HepG2 (cell line): ENCODE data around the gene DNM1L. TPM values are rescaled to one million over a fixed set of nuclear protein-coding genes. Genes with fewer than 3 reads are reported as not detected.

Source experiments
- ATAC-seq: fragments of 200-7000 bp; cut with Tn5 transposase; 3 replicates; pipeline ENCODE4 v1.9.1; 2020; ENCODE audit warnings: mild to moderate bottlenecking, moderate library complexity
- BruUV-seq: library from RNA; stranded (reverse); fragments of 400-500 nt; replicated peaks from 2 replicates; lab custom pipeline; 2021; lab: Mats Ljungman, UMichigan
- CTCF ChIA-PET: fragments of 300-600 bp; formaldehyde crosslinking; extraction: SDS; loops from one replicate; lab custom pipeline; 2021; ENCODE audit warnings: low total read pairs, inconsistent platforms, low intra/inter-chr PET ratio; lab: Yijun Ruan, JAX
- POLR2A ChIA-PET: fragments of 350-600 bp; sonication (Branson Sonifier 250); formaldehyde crosslinking; loops from one replicate; lab custom pipeline; 2020; ENCODE audit warnings: antibody characterized with exemption, inconsistent platforms; lab: Yijun Ruan, JAX
- DNase-seq: peaks from one replicate; pipeline ENCODE4 v3.0.0-alpha.2; 2015; ENCODE audit warnings: low spot score
- FAIRE-seq: peaks from 3 replicates; lab custom pipeline; 2011; peaks lifted over from hg19 to GRCh38; lab: Jason Lieb, UNC
- H2AFZ ChIP-seq: one replicate; pipeline ENCODE4 v1.6.1; 2011; ENCODE audit warnings: low read length, inconsistent platforms
- H3K27ac ChIP-seq: fragments of 300-600 bp; 3 replicates; pipeline ENCODE4 v1.8.0; 2011; ENCODE audit warnings: mixed run types, mild to moderate bottlenecking, mixed read lengths, low read length, inconsistent platforms; ENCODE audit not compliant: insufficient read depth; ENCODE audit errors: extremely low read length
- H3K27me3 ChIP-seq, 2 experiments: fragments of 200-600 bp in 1 of 2; 2 replicates in 1 of 2; 3 replicates in 1 of 2; pipeline versions ENCODE4 v1.6.0 to v1.8.0; 2011; ENCODE audit warnings: low read length in 2 of 2, mild to moderate bottlenecking in 2 of 2, moderate library complexity in 2 of 2, inconsistent platforms in 1 of 2; ENCODE audit not compliant: insufficient read depth in 2 of 2, control insufficient read depth in 1 of 2
- H3K36me3 ChIP-seq, 2 experiments: fragments of 200-600 bp in 1 of 2; replicated peaks in 1 of 2; 2 replicates in 1 of 2; 3 replicates in 1 of 2; pipeline versions ENCODE4 v1.5.1 to v1.8.0; 2011; ENCODE audit warnings: low read length in 2 of 2, inconsistent platforms in 1 of 2; ENCODE audit not compliant: insufficient read depth in 2 of 2, control insufficient read depth in 1 of 2
- H3K4me1 ChIP-seq: 2 replicates; pipeline ENCODE4 v1.5.1; 2012; ENCODE audit warnings: low read length, inconsistent platforms; ENCODE audit not compliant: insufficient read depth
- H3K4me2 ChIP-seq: 2 replicates; pipeline ENCODE4 v1.6.0; 2011; ENCODE audit warnings: low read depth, low read length, inconsistent platforms
- H3K4me3 ChIP-seq, 3 experiments: fragments of 200-600 bp in 1 of 3; sonication (generic), shearing (Covaris generic) in 1 of 3; replicated peaks in 1 of 3; 2 replicates each; pipeline ENCODE4 v1.5.1; 2011 to 2016; ENCODE audit warnings: low read length in 3 of 3, inconsistent platforms in 2 of 3, low read depth in 2 of 3, mild to moderate bottlenecking in 2 of 3, control low read depth in 1 of 3, mixed read lengths in 1 of 3; ENCODE audit not compliant: insufficient read depth in 1 of 3
- H3K79me2 ChIP-seq: one replicate; pipeline ENCODE4 v1.6.1; 2011; ENCODE audit warnings: low read length, inconsistent platforms; ENCODE audit not compliant: insufficient read depth
- H3K9ac ChIP-seq: 2 replicates; pipeline ENCODE4 v1.6.0; 2011; ENCODE audit warnings: mild to moderate bottlenecking, low read depth, low read length, inconsistent platforms; ENCODE audit not compliant: insufficient read depth
- H3K9me3 ChIP-seq: 2 replicates; pipeline ENCODE4 v1.5.1; 2012; ENCODE audit warnings: mild to moderate bottlenecking, low read length
- H4K20me1 ChIP-seq: 2 replicates; pipeline ENCODE4 v1.6.0; 2011; ENCODE audit warnings: inconsistent platforms, mild to moderate bottlenecking, low read length, moderate library complexity; ENCODE audit not compliant: insufficient read depth
- AGO2 ChIP-seq: fragments of 200-400 bp; formaldehyde crosslinking; optimal IDR thresholded peaks from 2 replicates; pipeline ENCODE3; 2017; ENCODE audit warnings: mild to moderate bottlenecking, low read depth, low read length, moderate library complexity
- ASH2L ChIP-seq: fragments of 300-600, 200-600 bp; sonication (generic); IDR thresholded peaks from 2 replicates; pipeline ENCODE4 v1.7.0; 2017; ENCODE audit warnings: low read depth, mild to moderate bottlenecking, moderate library complexity, mixed read lengths, low read length; ENCODE audit not compliant: insufficient read length
- E2F2 ChIP-seq: sonication (generic); formaldehyde crosslinking; IDR thresholded peaks from 2 replicates; pipeline ENCODE4 v1.4.0; 2020; ENCODE audit warnings: missing genetic modification reagents, borderline replicate concordance
- GPN1 ChIP-seq: sonication (generic); formaldehyde crosslinking; IDR thresholded peaks from 2 replicates; pipeline ENCODE4 v1.5.1; 2020; ENCODE audit warnings: missing genetic modification reagents, borderline replicate concordance
- HOXA5 ChIP-seq: sonication (generic); formaldehyde crosslinking; IDR thresholded peaks from 2 replicates; pipeline ENCODE4 v1.4.0; 2020; ENCODE audit warnings: missing genetic modification reagents
- IRX3 ChIP-seq: sonication (generic); formaldehyde crosslinking; IDR thresholded peaks from 2 replicates; pipeline ENCODE4 v1.8.1; 2023; ENCODE audit warnings: mild to moderate bottlenecking, low read depth, missing genetic modification reagents, borderline replicate concordance
- MYNN ChIP-seq: sonication (generic); formaldehyde crosslinking; IDR thresholded peaks from 2 replicates; pipeline ENCODE4 v1.4.0; 2020; ENCODE audit warnings: mild to moderate bottlenecking, low read depth, missing genetic modification reagents
- TEAD3 ChIP-seq: optimal IDR thresholded peaks from 2 replicates; pipeline ENCODE3; 2016; ENCODE audit warnings: borderline replicate concordance
- TFAP4 ChIP-seq: sonication (generic); IDR thresholded peaks from 2 replicates; pipeline ENCODE4 v1.6.1; 2016; ENCODE audit warnings: low read depth, borderline replicate concordance
- YEATS2 ChIP-seq: sonication (generic); formaldehyde crosslinking; IDR thresholded peaks from 2 replicates; pipeline ENCODE4 v1.4.0; 2020; ENCODE audit warnings: missing genetic modification reagents, borderline replicate concordance
- ZFAT ChIP-seq: sonication (generic); formaldehyde crosslinking; conservative IDR thresholded peaks from 2 replicates; pipeline ENCODE4 v1.8.1; 2023; ENCODE audit warnings: missing genetic modification reagents, inconsistent platforms
- ZNF18 ChIP-seq: sonication (generic); formaldehyde crosslinking; IDR thresholded peaks from 2 replicates; pipeline ENCODE4 v1.8.0; 2022; ENCODE audit warnings: mild to moderate bottlenecking, missing genetic modification reagents; ENCODE audit not compliant: insufficient replicate concordance
- ZNF546 ChIP-seq: sonication (generic); formaldehyde crosslinking; conservative IDR thresholded peaks from 2 replicates; pipeline ENCODE4 v1.8.1; 2023; ENCODE audit warnings: mild to moderate bottlenecking, missing genetic modification reagents
- ZNF580 ChIP-seq: IDR thresholded peaks from 2 replicates; pipeline ENCODE4 v1.6.1; 2016; ENCODE audit warnings: low read depth, borderline replicate concordance
- WGBS: methylation state at CpG from one replicate; pipeline ENCODE4 v1.1.6; 2017; ENCODE audit warnings: low lambda C conversion rate; 5-methylcytosine and 5-hydroxymethylcytosine counted together
- in situ Hi-C: cut with HindIII; loops from 2 replicates; pipeline ENCODE4 v1.10.0; 2017; ENCODE audit warnings: low pct_unique_long_range_greater_than_20kb; ENCODE audit not compliant: extremely low pct_ligation_motif_present
- intact Hi-C: fragments of 100-400 bp; cut with micrococcal nuclease; formaldehyde crosslinking; loops from one replicate; pipeline ENCODE4 v1.10.0; 2022; ENCODE audit not compliant: unreplicated experiment
- polyA plus RNA-seq, 8 experiments: library from polyadenylated mRNA; depleted of rRNA in 3 of 8; stranded (reverse) in 7 of 8; unstranded in 1 of 8; fragments of >200 nt; fragmentation: Illumina TruSeq in 4 of 8; extraction: Trizol in 4 of 8; gene quantifications; 2 replicates each; pipeline versions ENCODE4 v1.2.1 to v1.2.3, GENCODE V29; 2011 to 2016; ENCODE audit warnings: low read depth in 4 of 8, missing spikeins in 1 of 8, mixed read lengths in 1 of 8; ENCODE audit not compliant: insufficient read depth in 1 of 8
- total RNA-seq, 5 experiments: library from RNA; depleted of rRNA; stranded (reverse); fragments of >200 nt; fragmentation: Illumina TruSeq; extraction: Trizol; gene quantifications; 2 replicates each; pipeline ENCODE4 v1.2.3, GENCODE V29; 2016; ENCODE audit warnings: low read depth in 1 of 5

The DNM1L gene
- total and polyA plus RNA-seq, 2 of the 13 experiments (the other 11 are each of a cell fraction or from before 2014, with no cell fraction given): 35.9 to 65.8 TPM

GRCh38 chr12:32737715-32738114 lies 58.6 kb downstream of the DNM1L start:
- no peak for FAIRE-seq
- POLR2A ChIA-PET: no interaction called here
- Histone ChIP-seq H3K9ac (no peak overlapping the region), H3K79me2 (no peaks in the 10 kb centered on the region), H3K27me3 (no peaks in the 10 kb centered on the region), H3K4me1 (no peaks in the 10 kb centered on the region), H3K27ac (no peak overlapping the region), H3K36me3 (peaks cover 3 to 65% of the 10 kb centered on the region in 2 experiments; a peak in 4 of 5 replicates), H3K4me2 (no peak overlapping the region), H3K9me3 (no peaks in the 10 kb centered on the region), H2AFZ (no peak overlapping the region), H4K20me1 (no peaks in the 10 kb centered on the region), H3K4me3 (no peak overlapping the region)
- no peak for DNase-seq
- TF ChIP-seq HOXA5 (CRISPR knock-in tag) (no peak), MYNN (no peak), YEATS2 (CRISPR knock-in tag) (no peak), TFAP4 (no peak), ZNF18 (CRISPR knock-in tag) (no peak), IRX3 (CRISPR knock-in tag) (no peak), TEAD3 (no peak), ZFAT (CRISPR knock-in tag) (no peak), AGO2 (no peak), E2F2 (CRISPR knock-in tag) (no peak), ZNF580 (CRISPR knock-in tag) (no peak), ZNF546 (CRISPR knock-in tag) (no peak), ASH2L (no peak), GPN1 (CRISPR knock-in tag) (no peak)
- WGBS: 93% methylated on average over 2 of the region's 2 CpGs
- CTCF ChIA-PET: no interaction called here
- in situ Hi-C loops (no loop called here), intact Hi-C loops (no loop called here)
- BruUV-seq: no TSS peak
- no peak for ATAC-seq
